SJCRH30 (cell line): Measurements from ENCODE around the gene STX18. TPM values are rescaled to one million over a fixed set of nuclear protein-coding genes. Genes with fewer than 3 reads are reported as not detected.
"Not testable (repeated sequence)": the region's sequence is repeated elsewhere in the genome, so short reads cannot be mapped to it uniquely, and the experiment has no call there.

Source experiments
- DNase-seq, 2 experiments: peaks; one replicate each; pipeline ENCODE4 v3.0.0-alpha.2; 2015 to 2020
- H3K27ac ChIP-seq: fragments of 250-450 bp; sonication (Bioruptor Pico); 2 replicates; pipeline ENCODE4 v1.5.1; 2020; ENCODE audit warnings: mild to moderate bottlenecking, moderate library complexity
- H3K27me3 ChIP-seq: fragments of 250-450 bp; sonication (Bioruptor Pico); 2 replicates; pipeline ENCODE4 v1.5.1; 2020; ENCODE audit warnings: mild to moderate bottlenecking, moderate library complexity
- H3K36me3 ChIP-seq: fragments of 250-450 bp; sonication (Bioruptor Pico); 2 replicates; pipeline ENCODE4 v1.5.1; 2020; ENCODE audit warnings: mild to moderate bottlenecking, moderate library complexity
- H3K4me1 ChIP-seq: fragments of 250-450 bp; sonication (Bioruptor Pico); 2 replicates; pipeline ENCODE4 v1.5.1; 2020; ENCODE audit warnings: mild to moderate bottlenecking, moderate library complexity
- H3K4me3 ChIP-seq: fragments of 250-450 bp; sonication (Bioruptor Pico); 2 replicates; pipeline ENCODE4 v1.5.1; 2020; ENCODE audit warnings: mild to moderate bottlenecking, moderate library complexity
- H3K9me3 ChIP-seq: fragments of 250-450 bp; sonication (Bioruptor Pico); replicated peaks from 2 replicates; pipeline ENCODE4 v1.5.1; 2020; ENCODE audit warnings: mild to moderate bottlenecking, moderate library complexity
- total RNA-seq: library from RNA; depleted of rRNA; stranded (reverse); fragments of >200 nt; shearing (Covaris generic); gene quantifications from 2 replicates; pipeline ENCODE4 v1.2.3, GENCODE V29; 2014

Gene STX18
- total RNA-seq, 1 experiment from 2014 or later, result 29.3 TPM

GRCh38 chr4:4488405-4489404, 53.1 kb downstream of the STX18 start:
- Histone ChIP-seq H3K4me3 (no peak overlapping the region), H3K27ac (no peak overlapping the region), H3K9me3 (no peaks in the 10 kb centered on the region), H3K4me1 (no peaks in the 10 kb centered on the region), H3K36me3 (no peaks in the 10 kb centered on the region), H3K27me3 (no peaks in the 10 kb centered on the region)
- peak; percentile 69 to 81 for DNase-seq

- Histone ChIP-seq H3K36me3 (no peaks in the 10 kb centered on the region), H3K27me3 (no peaks in the 10 kb centered on the region)
Measured at GRCh38 chr4:4486969-4487368, 54.9 kb downstream of the STX18 start.

GRCh38 chr4:4485806-4486205, 56.0 kb downstream of the STX18 start:
- Histone ChIP-seq H3K4me1 (no peaks in the 10 kb centered on the region), H3K9me3 (no peaks in the 10 kb centered on the region), H3K4me3 (no peak overlapping the region), H3K27me3 (no peaks in the 10 kb centered on the region), H3K27ac (no peak overlapping the region), H3K36me3 (no peaks in the 10 kb centered on the region)
- DNase-seq, result no peak

More at GRCh38 chr4:4486969-4487368, 54.9 kb downstream of the STX18 start:
- Histone ChIP-seq H3K9me3 (no peaks in the 10 kb centered on the region), H3K27ac (no peak overlapping the region), H3K4me3 (no peak overlapping the region), H3K4me1 (no peaks in the 10 kb centered on the region)
- no peak for DNase-seq

- Histone ChIP-seq H3K36me3 (no peaks in the 10 kb centered on the region), H3K27ac (no peak overlapping the region), H3K27me3 (no peaks in the 10 kb centered on the region), H3K4me1 (no peaks in the 10 kb centered on the region), H3K4me3 (no peak overlapping the region), H3K9me3 (no peaks in the 10 kb centered on the region)
- no peak for DNase-seq
Measured at GRCh38 chr4:4481399-4481994, 60.4 kb downstream of the STX18 start.

GRCh38 chr4:4480685-4481398, 61.0 kb downstream of the STX18 start:
- no peaks in the 10 kb centered on the region for H3K36me3 ChIP-seq
- no peak overlapping the region for H3K27ac ChIP-seq
- no peaks in the 10 kb centered on the region for H3K27me3 ChIP-seq
- peak in 1 of 2 experiments; percentile 27 for DNase-seq
- H3K9me3 ChIP-seq, result no peaks in the 10 kb centered on the region
- H3K4me1 ChIP-seq, result no peaks in the 10 kb centered on the region
- H3K4me3 ChIP-seq, result no peak overlapping the region

- Histone ChIP-seq H3K9me3 (no peaks in the 10 kb centered on the region), H3K27ac (no peak overlapping the region), H3K36me3 (no peaks in the 10 kb centered on the region), H3K4me3 (no peak overlapping the region), H3K4me1 (no peaks in the 10 kb centered on the region), H3K27me3 (no peaks in the 10 kb centered on the region)
- DNase-seq, result no peak
Measured at GRCh38 chr4:4480205-4480604, 61.6 kb downstream of the STX18 start.

- no peak overlapping the region for H3K4me3 ChIP-seq
- no peaks in the 10 kb centered on the region for H3K4me1 ChIP-seq
- no peaks in the 10 kb centered on the region for H3K36me3 ChIP-seq
- no peaks in the 10 kb centered on the region for H3K27me3 ChIP-seq
- no peaks in the 10 kb centered on the region for H3K9me3 ChIP-seq
- no peak for DNase-seq
- H3K27ac ChIP-seq, result no peak overlapping the region
Measured at GRCh38 chr4:4479366-4479765, 62.5 kb downstream of the STX18 start.

GRCh38 chr4:4477796-4478195, 64.1 kb downstream of the STX18 start:
- no peaks in the 10 kb centered on the region for H3K36me3 ChIP-seq
- no peak overlapping the region for H3K27ac ChIP-seq
- no peaks in the 10 kb centered on the region for H3K9me3 ChIP-seq
- H3K4me3 ChIP-seq, result no peak overlapping the region
- no peak for DNase-seq
- H3K4me1 ChIP-seq, result no peaks in the 10 kb centered on the region
- H3K27me3 ChIP-seq, result no peaks in the 10 kb centered on the region

GRCh38 chr4:4477391-4477790, 64.5 kb downstream of the STX18 start:
- Histone ChIP-seq H3K4me1 (no peaks in the 10 kb centered on the region), H3K9me3 (no peaks in the 10 kb centered on the region), H3K36me3 (no peaks in the 10 kb centered on the region), H3K27me3 (no peaks in the 10 kb centered on the region), H3K27ac (no peak overlapping the region), H3K4me3 (no peak overlapping the region)
- DNase-seq, result no peak

GRCh38 chr4:4474476-4474875, 67.4 kb downstream of the STX18 start:
- Histone ChIP-seq H3K27ac (no peak overlapping the region), H3K9me3 (no peaks in the 10 kb centered on the region), H3K4me3 (no peak overlapping the region), H3K27me3 (no peaks in the 10 kb centered on the region), H3K36me3 (no peaks in the 10 kb centered on the region), H3K4me1 (no peaks in the 10 kb centered on the region)
- DNase-seq, result no peak

- Histone ChIP-seq H3K4me3 (no peak overlapping the region), H3K27ac (no peak overlapping the region)
- no peak for DNase-seq
Measured at GRCh38 chr4:4472344-4472958, 69.4 kb downstream of the STX18 start.

GRCh38 chr4:4471195-4471594, 70.7 kb downstream of the STX18 start:
- Histone ChIP-seq H3K4me3 (no peak overlapping the region), H3K36me3 (peaks cover 12% of the 10 kb centered on the region), H3K9me3 (no peaks in the 10 kb centered on the region), H3K27ac (no peak overlapping the region), H3K27me3 (no peaks in the 10 kb centered on the region), H3K4me1 (no peaks in the 10 kb centered on the region)
- DNase-seq, result no peak

More at GRCh38 chr4:4472344-4472958, 69.4 kb downstream of the STX18 start:
- Histone ChIP-seq H3K9me3 (no peaks in the 10 kb centered on the region), H3K4me1 (no peaks in the 10 kb centered on the region), H3K27me3 (no peaks in the 10 kb centered on the region), H3K36me3 (peaks cover 4% of the 10 kb centered on the region)

GRCh38 chr4:4470208-4470607, 71.6 kb downstream of the STX18 start:
- H3K27me3 ChIP-seq, result no peaks in the 10 kb centered on the region
- H3K4me3 ChIP-seq, result no peak overlapping the region
- DNase-seq, result no peak
- no peaks in the 10 kb centered on the region for H3K4me1 ChIP-seq
- no peaks in the 10 kb centered on the region for H3K9me3 ChIP-seq
- H3K27ac ChIP-seq, result no peak overlapping the region
- H3K36me3 ChIP-seq, result peaks cover 20% of the 10 kb centered on the region

- H3K27me3 ChIP-seq, DNase-seq, H3K4me3 ChIP-seq, H3K9me3 ChIP-seq, H3K27ac ChIP-seq: not testable (repeated sequence)
- Histone ChIP-seq H3K36me3 (peaks cover 20% of the 10 kb centered on the region), H3K4me1 (peaks cover 21% of the 10 kb centered on the region)
Measured at GRCh38 chr4:4465238-4465637, 76.6 kb downstream of the STX18 start.
